Trophoblast cell (in vitro differentiated cells and primary cell): ENCODE results near the gene SLC38A9.
A peak's percentile ranks its signal among the peaks of the same experiment; 100 is the strongest.

Source experiments
- DNase-seq, 2 donors: peaks; one replicate each; pipeline ENCODE4 v3.0.0-alpha.2; 2016
- H2AFZ ChIP-seq: 2 replicates; pipeline ENCODE4 v1.6.1; 2013; ENCODE audit warnings: low read length, moderate library complexity, mild to moderate bottlenecking; ENCODE audit not compliant: insufficient read depth, poor library complexity
- H2AK5ac ChIP-seq: 2 replicates; pipeline ENCODE4 v1.6.1; 2013; ENCODE audit warnings: mild to moderate bottlenecking, low read length
- H2BK120ac ChIP-seq: 2 replicates; pipeline ENCODE4 v1.6.1; 2013; ENCODE audit warnings: low read length, mild to moderate bottlenecking, moderate library complexity; ENCODE audit not compliant: insufficient read depth, poor library complexity
- H2BK12ac ChIP-seq: 2 replicates; pipeline ENCODE4 v1.6.1; 2013; ENCODE audit warnings: mild to moderate bottlenecking, low read length, moderate library complexity
- H2BK5ac ChIP-seq: 2 replicates; pipeline ENCODE4 v1.6.1; 2013; ENCODE audit warnings: low read length, low read depth, moderate library complexity, mild to moderate bottlenecking; ENCODE audit not compliant: poor library complexity
- H3K14ac ChIP-seq: 2 replicates; pipeline ENCODE4 v1.6.1; 2013; ENCODE audit warnings: mild to moderate bottlenecking, low read length
- H3K18ac ChIP-seq: 2 replicates; pipeline ENCODE4 v1.6.1; 2013; ENCODE audit warnings: mild to moderate bottlenecking, low read length
- H3K23ac ChIP-seq: 2 replicates; pipeline ENCODE4 v1.6.1; 2013; ENCODE audit warnings: low read length
- H3K27ac ChIP-seq: 2 replicates; pipeline ENCODE4 v1.5.1; 2013; ENCODE audit warnings: low read depth, mild to moderate bottlenecking, inconsistent platforms, low read length, moderate library complexity
- H3K27me3 ChIP-seq: 2 replicates; pipeline ENCODE4 v1.6.1; 2013; ENCODE audit warnings: inconsistent platforms, mild to moderate bottlenecking, low read length, moderate library complexity; ENCODE audit not compliant: insufficient read depth
- H3K36me3 ChIP-seq, 2 experiments: 1 replicate in 1 of 2; 2 replicates in 1 of 2; pipeline ENCODE4 v1.6.1; 2013; ENCODE audit warnings: low read length in 2 of 2, mild to moderate bottlenecking in 2 of 2, moderate library complexity in 1 of 2; ENCODE audit not compliant: insufficient read depth in 2 of 2, control insufficient read depth in 1 of 2
- H3K4ac ChIP-seq: 2 replicates; pipeline ENCODE4 v1.6.1; 2013; ENCODE audit warnings: low read depth, mild to moderate bottlenecking, low read length, moderate library complexity
- H3K4me1 ChIP-seq, 2 experiments: 1 replicate in 1 of 2; 2 replicates in 1 of 2; pipeline ENCODE4 v1.6.1; 2013; ENCODE audit warnings: low read length in 2 of 2, mild to moderate bottlenecking in 2 of 2, moderate library complexity in 1 of 2; ENCODE audit not compliant: insufficient read depth in 2 of 2, control insufficient read depth in 1 of 2
- H3K4me2 ChIP-seq: 2 replicates; pipeline ENCODE4 v1.6.1; 2013; ENCODE audit warnings: inconsistent platforms, mild to moderate bottlenecking, low read length, moderate library complexity
- H3K4me3 ChIP-seq: 2 replicates; pipeline ENCODE4 v1.5.1; 2013; ENCODE audit warnings: mild to moderate bottlenecking, low read depth, low read length, inconsistent platforms
- H3K79me1 ChIP-seq: one replicate; pipeline ENCODE4 v1.6.1; 2013; ENCODE audit warnings: low read length
- H3K79me2 ChIP-seq: 2 replicates; pipeline ENCODE4 v1.6.1; 2013; ENCODE audit warnings: low read length, mild to moderate bottlenecking; ENCODE audit not compliant: control insufficient read depth, insufficient read depth, poor library complexity
- H3K9ac ChIP-seq: 2 replicates; pipeline ENCODE4 v1.6.1; 2013; ENCODE audit warnings: mild to moderate bottlenecking, low read length
- H3K9me3 ChIP-seq: 2 replicates; pipeline ENCODE4 v1.6.1; 2013; ENCODE audit warnings: low read depth, mild to moderate bottlenecking, control low read depth, inconsistent platforms, low read length; ENCODE audit not compliant: insufficient read depth
- H4K12ac ChIP-seq: 2 replicates; pipeline ENCODE4 v1.6.1; 2013; ENCODE audit warnings: low read depth, mild to moderate bottlenecking, low read length, moderate library complexity
- H4K8ac ChIP-seq: 2 replicates; pipeline ENCODE4 v1.6.1; 2013; ENCODE audit warnings: low read depth, mild to moderate bottlenecking, low read length, moderate library complexity
- H4K91ac ChIP-seq: one replicate; pipeline ENCODE4 v1.6.1; 2013; ENCODE audit warnings: low read depth, mild to moderate bottlenecking, low read length, moderate library complexity
- WGBS: extraction: QIAGEN DNeasy Blood & Tissue Kit; methylation state at CpG from one replicate; pipeline ENCODE4 v1.1.7; 2013; ENCODE audit warnings: missing lambda C conversion rate; ENCODE audit not compliant: insufficient read length, insufficient coverage; ENCODE audit errors: extremely low coverage; 5-methylcytosine and 5-hydroxymethylcytosine counted together

SLC38A9 gene

GRCh38 chr5:55715519-55716078, 3.5 kb upstream of the SLC38A9 start:
- Histone ChIP-seq H3K18ac (no peak overlapping the region), H3K79me1 (peaks cover 9% of the 10 kb centered on the region), H2BK12ac (no peak overlapping the region), H3K14ac (no peak overlapping the region), H3K9me3 (peaks cover 2% of the 10 kb centered on the region), H3K27me3 (no peaks in the 10 kb centered on the region), H2AFZ (no peak overlapping the region), H2BK120ac (no peak overlapping the region), H4K91ac (no peak overlapping the region), H3K4me1 (peaks cover 4 to 7% of the 10 kb centered on the region in 2 experiments), H3K79me2 (peaks cover 8% of the 10 kb centered on the region), H2BK5ac (no peak overlapping the region), H3K9ac (no peak overlapping the region), H2AK5ac (no peak overlapping the region), H3K4me3 (no peak overlapping the region), H4K12ac (no peak overlapping the region), H3K36me3 (no peaks in the 10 kb centered on the region), H3K4me2 (no peak overlapping the region), H3K4ac (no peak overlapping the region), H4K8ac (no peak overlapping the region), H3K27ac (no peak overlapping the region), H3K23ac (no peak overlapping the region)
- DNase-seq: no peak
- no CpG with 5 or more reads among the region's 6 CpGs for WGBS

- Histone ChIP-seq H3K4me1 (peaks cover 4 to 7% of the 10 kb centered on the region in 2 experiments), H3K9me3 (peaks cover 2% of the 10 kb centered on the region), H3K4ac (no peak overlapping the region), H4K91ac (peak overlapping the region; percentile 81), H3K14ac (no peak overlapping the region), H2BK12ac (no peak overlapping the region), H3K4me3 (no peak overlapping the region), H2BK5ac (no peak overlapping the region), H3K79me1 (peaks cover 9% of the 10 kb centered on the region), H3K18ac (no peak overlapping the region), H3K79me2 (peaks cover 8% of the 10 kb centered on the region), H3K36me3 (peaks cover 3 to 5% of the 10 kb centered on the region in 2 experiments), H3K27ac (no peak overlapping the region), H4K12ac (no peak overlapping the region), H3K23ac (no peak overlapping the region), H3K27me3 (no peaks in the 10 kb centered on the region), H3K4me2 (no peak overlapping the region), H2BK120ac (no peak overlapping the region), H3K9ac (no peak overlapping the region), H4K8ac (no peak overlapping the region), H2AK5ac (no peak overlapping the region), H2AFZ (no peak overlapping the region)
- WGBS: no CpG with 5 or more reads among the region's 6 CpGs
- DNase-seq: no peak
Observed at GRCh38 chr5:55714749-55715148, 2.6 kb upstream of the SLC38A9 start.

GRCh38 chr5:55714339-55714738, 2.2 kb upstream of the SLC38A9 start:
- Histone ChIP-seq H3K4me1 (peaks cover 4 to 7% of the 10 kb centered on the region in 2 experiments), H3K79me1 (peaks cover 9% of the 10 kb centered on the region), H4K91ac (no peak overlapping the region), H3K14ac (no peak overlapping the region), H2BK5ac (peak overlapping the region; percentile 31), H2AK5ac (no peak overlapping the region), H3K36me3 (peaks cover 3 to 7% of the 10 kb centered on the region in 2 experiments), H2AFZ (no peak overlapping the region), H3K79me2 (peaks cover 8% of the 10 kb centered on the region), H4K8ac (no peak overlapping the region), H3K4ac (no peak overlapping the region), H3K23ac (no peak overlapping the region), H4K12ac (no peak overlapping the region), H3K4me3 (no peak overlapping the region), H3K9me3 (peaks cover 2% of the 10 kb centered on the region), H3K9ac (no peak overlapping the region), H2BK12ac (peak overlapping the region; percentile 18), H3K27ac (no peak overlapping the region), H2BK120ac (no peak overlapping the region), H3K27me3 (no peaks in the 10 kb centered on the region), H3K4me2 (no peak overlapping the region), H3K18ac (no peak overlapping the region)
- DNase-seq: peak; percentile 35 to 49
- WGBS: no CpG with 5 or more reads among the region's 1 CpG

GRCh38 chr5:55713871-55714270, 1.7 kb upstream of the SLC38A9 start:
- Histone ChIP-seq H3K27me3 (no peaks in the 10 kb centered on the region), H3K36me3 (peaks cover 3 to 7% of the 10 kb centered on the region in 2 experiments), H3K4me1 (peaks cover 4 to 7% of the 10 kb centered on the region in 2 experiments), H3K79me1 (peaks cover 9% of the 10 kb centered on the region), H3K14ac (no peak overlapping the region), H3K18ac (no peak overlapping the region), H3K79me2 (peaks cover 8% of the 10 kb centered on the region), H3K9me3 (peaks cover 2% of the 10 kb centered on the region), H3K23ac (no peak overlapping the region), H4K8ac (no peak overlapping the region), H3K9ac (no peak overlapping the region), H4K91ac (no peak overlapping the region), H2AK5ac (no peak overlapping the region), H2BK5ac (no peak overlapping the region), H2BK12ac (no peak overlapping the region), H4K12ac (no peak overlapping the region), H2AFZ (no peak overlapping the region), H3K4ac (no peak overlapping the region), H3K4me3 (no peak overlapping the region), H3K4me2 (no peak overlapping the region), H3K27ac (no peak overlapping the region), H2BK120ac (no peak overlapping the region)
- WGBS: no CpG with 5 or more reads among the region's 3 CpGs
- DNase-seq: peak; percentile 48 to 90
